ENCODE measurements around the gene WHRN.

- TF ChIP-seq CTCF (IDR thresholded peaks at IDR 0.05; ENCODE audit: insufficient read depth, low read length, poor library complexity, severe bottlenecking): no peak
- no peak for TF ChIP-seq EZH2phosphoT487 (conservative IDR thresholded peaks at IDR 0.05; ENCODE audit: low read length)
Observed at GRCh38 chr9:114395768-114396167, 109.5 kb downstream of the WHRN start.
